Measurements from ENCODE around the gene DNAH2. TPM values are rescaled to one million over a fixed set of nuclear protein-coding genes. Genes with fewer than 3 reads are reported as not detected.

The DNAH2 gene
- total and polyA plus RNA-seq, 2 of the 13 experiments (the other 11 are each of a cell fraction or from before 2014, with no cell fraction given): not detected

DNA sequence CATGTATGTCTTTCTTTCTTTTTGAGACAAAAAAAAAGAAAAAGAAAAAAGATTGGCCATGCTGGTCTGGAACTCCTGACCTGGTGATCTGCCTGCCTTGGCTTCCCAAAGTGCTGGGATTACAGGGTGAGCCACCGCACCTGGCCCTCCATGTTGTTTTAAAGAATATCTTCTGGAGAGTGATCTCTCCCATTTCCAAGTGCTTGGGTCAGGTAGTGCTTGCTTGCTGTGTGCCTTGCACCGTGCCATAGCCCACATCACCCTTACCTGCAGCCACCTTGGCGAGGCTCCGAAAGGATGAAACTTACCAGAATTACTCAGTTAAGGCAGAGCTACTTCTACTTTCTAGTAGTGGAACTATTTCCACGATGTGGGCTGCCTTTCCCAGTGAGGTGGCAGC, 97.4 kb downstream of the DNAH2 start:
- no peak overlapping the region for H2AFZ ChIP-seq (ENCODE audit: low read length)
- ChIA-PET CTCF (ENCODE audit: low intra/inter-chr PET ratio, low total read pairs) (no interaction called here), POLR2A (no interaction called here)
- no peak overlapping the region for H3K9ac ChIP-seq (ENCODE audit: insufficient read depth, low read depth, low read length)
- H3K9me3 ChIP-seq (ENCODE audit: low read length): no peaks in the 10 kb centered on the region
- no peaks in the 10 kb centered on the region for H3K36me3 ChIP-seq (replicated peaks in 1 of 2; ENCODE audit: control insufficient read depth in 1 of 2, insufficient read depth in 2 of 2, low read length in 2 of 2)
- H3K4me3 ChIP-seq (replicated peaks in 1 of 3; ENCODE audit: insufficient read depth in 1 of 3, low read depth in 2 of 3, low read length in 3 of 3): no peak overlapping the region
- H3K4me2 ChIP-seq (ENCODE audit: low read depth, low read length): no peak overlapping the region
- no peak for TF ChIP-seq MIXL1 (CRISPR knock-in tag; IDR thresholded peaks at IDR 0.05)
- no peak for TF ChIP-seq RBM22 (optimal IDR thresholded peaks at IDR 0.05; ENCODE audit: low read length)
- TF ChIP-seq, protein P1, sequence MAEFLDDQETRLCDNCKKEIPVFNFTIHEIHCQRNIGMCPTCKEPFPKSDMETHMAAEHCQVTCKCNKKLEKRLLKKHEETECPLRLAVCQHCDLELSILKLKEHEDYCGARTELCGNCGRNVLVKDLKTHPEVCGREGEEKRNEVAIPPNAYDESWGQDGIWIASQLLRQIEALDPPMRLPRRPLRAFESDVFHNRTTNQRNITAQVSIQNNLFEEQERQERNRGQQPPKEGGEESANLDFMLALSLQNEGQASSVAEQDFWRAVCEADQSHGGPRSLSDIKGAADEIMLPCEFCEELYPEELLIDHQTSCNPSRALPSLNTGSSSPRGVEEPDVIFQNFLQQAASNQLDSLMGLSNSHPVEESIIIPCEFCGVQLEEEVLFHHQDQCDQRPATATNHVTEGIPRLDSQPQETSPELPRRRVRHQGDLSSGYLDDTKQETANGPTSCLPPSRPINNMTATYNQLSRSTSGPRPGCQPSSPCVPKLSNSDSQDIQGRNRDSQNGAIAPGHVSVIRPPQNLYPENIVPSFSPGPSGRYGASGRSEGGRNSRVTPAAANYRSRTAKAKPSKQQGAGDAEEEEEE (CRISPR knock-in tag; IDR thresholded peaks at IDR 0.05; ENCODE audit: borderline replicate concordance): no peak
- TF ChIP-seq, protein P2, sequence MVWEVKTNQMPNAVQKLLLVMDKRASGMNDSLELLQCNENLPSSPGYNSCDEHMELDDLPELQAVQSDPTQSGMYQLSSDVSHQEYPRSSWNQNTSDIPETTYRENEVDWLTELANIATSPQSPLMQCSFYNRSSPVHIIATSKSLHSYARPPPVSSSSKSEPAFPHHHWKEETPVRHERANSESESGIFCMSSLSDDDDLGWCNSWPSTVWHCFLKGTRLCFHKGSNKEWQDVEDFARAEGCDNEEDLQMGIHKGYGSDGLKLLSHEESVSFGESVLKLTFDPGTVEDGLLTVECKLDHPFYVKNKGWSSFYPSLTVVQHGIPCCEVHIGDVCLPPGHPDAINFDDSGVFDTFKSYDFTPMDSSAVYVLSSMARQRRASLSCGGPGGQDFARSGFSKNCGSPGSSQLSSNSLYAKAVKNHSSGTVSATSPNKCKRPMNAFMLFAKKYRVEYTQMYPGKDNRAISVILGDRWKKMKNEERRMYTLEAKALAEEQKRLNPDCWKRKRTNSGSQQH (CRISPR knock-in tag; IDR thresholded peaks at IDR 0.05; ENCODE audit: low read depth): no peak
- no peak for TF ChIP-seq ZNF20 (CRISPR knock-in tag; IDR thresholded peaks at IDR 0.05)
- no peak for TF ChIP-seq CREM (IDR thresholded peaks at IDR 0.05)
- no peak for TF ChIP-seq CREM (CRISPR knock-in tag; IDR thresholded peaks at IDR 0.05)
- no peak for TF ChIP-seq HNF4A (CRISPR knock-in tag; IDR thresholded peaks at IDR 0.05)
- no peak for TF ChIP-seq ESRRA (CRISPR knock-in tag; IDR thresholded peaks at IDR 0.05; ENCODE audit: low read depth)
- no peak for TF ChIP-seq PRMT3 (CRISPR knock-in tag; IDR thresholded peaks at IDR 0.05; ENCODE audit: borderline replicate concordance, low read depth)
- TF ChIP-seq, protein P3, sequence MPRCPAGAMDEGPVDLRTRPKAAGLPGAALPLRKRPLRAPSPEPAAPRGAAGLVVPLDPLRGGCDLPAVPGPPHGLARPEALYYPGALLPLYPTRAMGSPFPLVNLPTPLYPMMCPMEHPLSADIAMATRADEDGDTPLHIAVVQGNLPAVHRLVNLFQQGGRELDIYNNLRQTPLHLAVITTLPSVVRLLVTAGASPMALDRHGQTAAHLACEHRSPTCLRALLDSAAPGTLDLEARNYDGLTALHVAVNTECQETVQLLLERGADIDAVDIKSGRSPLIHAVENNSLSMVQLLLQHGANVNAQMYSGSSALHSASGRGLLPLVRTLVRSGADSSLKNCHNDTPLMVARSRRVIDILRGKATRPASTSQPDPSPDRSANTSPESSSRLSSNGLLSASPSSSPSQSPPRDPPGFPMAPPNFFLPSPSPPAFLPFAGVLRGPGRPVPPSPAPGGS (CRISPR knock-in tag; IDR thresholded peaks at IDR 0.05): no peak
- TF ChIP-seq, protein P4, sequence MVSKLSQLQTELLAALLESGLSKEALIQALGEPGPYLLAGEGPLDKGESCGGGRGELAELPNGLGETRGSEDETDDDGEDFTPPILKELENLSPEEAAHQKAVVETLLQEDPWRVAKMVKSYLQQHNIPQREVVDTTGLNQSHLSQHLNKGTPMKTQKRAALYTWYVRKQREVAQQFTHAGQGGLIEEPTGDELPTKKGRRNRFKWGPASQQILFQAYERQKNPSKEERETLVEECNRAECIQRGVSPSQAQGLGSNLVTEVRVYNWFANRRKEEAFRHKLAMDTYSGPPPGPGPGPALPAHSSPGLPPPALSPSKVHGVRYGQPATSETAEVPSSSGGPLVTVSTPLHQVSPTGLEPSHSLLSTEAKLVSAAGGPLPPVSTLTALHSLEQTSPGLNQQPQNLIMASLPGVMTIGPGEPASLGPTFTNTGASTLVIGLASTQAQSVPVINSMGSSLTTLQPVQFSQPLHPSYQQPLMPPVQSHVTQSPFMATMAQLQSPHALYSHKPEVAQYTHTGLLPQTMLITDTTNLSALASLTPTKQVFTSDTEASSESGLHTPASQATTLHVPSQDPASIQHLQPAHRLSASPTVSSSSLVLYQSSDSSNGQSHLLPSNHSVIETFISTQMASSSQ (IDR thresholded peaks at IDR 0.05; ENCODE audit: low read depth): no peak
- TF ChIP-seq, protein P4 (CRISPR knock-in tag; IDR thresholded peaks at IDR 0.05; ENCODE audit: borderline replicate concordance): no peak
- TF ChIP-seq, protein P5, sequence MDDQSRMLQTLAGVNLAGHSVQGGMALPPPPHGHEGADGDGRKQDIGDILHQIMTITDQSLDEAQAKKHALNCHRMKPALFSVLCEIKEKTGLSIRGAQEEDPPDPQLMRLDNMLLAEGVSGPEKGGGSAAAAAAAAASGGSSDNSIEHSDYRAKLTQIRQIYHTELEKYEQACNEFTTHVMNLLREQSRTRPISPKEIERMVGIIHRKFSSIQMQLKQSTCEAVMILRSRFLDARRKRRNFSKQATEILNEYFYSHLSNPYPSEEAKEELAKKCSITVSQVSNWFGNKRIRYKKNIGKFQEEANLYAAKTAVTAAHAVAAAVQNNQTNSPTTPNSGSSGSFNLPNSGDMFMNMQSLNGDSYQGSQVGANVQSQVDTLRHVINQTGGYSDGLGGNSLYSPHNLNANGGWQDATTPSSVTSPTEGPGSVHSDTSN (CRISPR knock-in tag; IDR thresholded peaks at IDR 0.05; ENCODE audit: borderline replicate concordance): no peak
- TF ChIP-seq ZBTB7A (CRISPR knock-in tag; IDR thresholded peaks at IDR 0.05): no peak
- no peak for ATAC-seq
- H3K27ac ChIP-seq (ENCODE audit: extremely low read length, insufficient read depth, low read length): no peak overlapping the region
- no peak for FAIRE-seq
- in situ Hi-C loops (cut with HindIII; ENCODE audit: extremely low pct_ligation_motif_present, low pct_unique_long_range_greater_than_20kb): no loop called here
- no peaks in the 10 kb centered on the region for H3K4me1 ChIP-seq (ENCODE audit: insufficient read depth, low read length)
- H4K20me1 ChIP-seq (ENCODE audit: insufficient read depth, low read length): no peaks in the 10 kb centered on the region
- peaks cover 1 to 44% of the 10 kb centered on the region in 2 experiments; a peak in 4 of 5 replicates for H3K27me3 ChIP-seq (ENCODE audit: control insufficient read depth in 1 of 2, insufficient read depth in 2 of 2, low read length in 2 of 2)
- no TSS peak for BruUV-seq (replicated peaks)
- 43% methylated on average over 5 of the region's 5 CpGs for WGBS (ENCODE audit: low lambda C conversion rate)
- intact Hi-C loops (cut with micrococcal nuclease; ENCODE audit: unreplicated experiment): no loop called here
- DNase-seq (ENCODE audit: low spot score): no peak
- no peaks in the 10 kb centered on the region for H3K79me2 ChIP-seq (ENCODE audit: insufficient read depth, low read length)
